Stimulated activated CD8-positive, alpha-beta memory T cell treated with anti-CD3 and anti-CD28 coated beads, Interleukin-12 subunit alpha, Interleukin-12 subunit beta, amount 100 ng/mL, for 4 hours (primary cell): ENCODE results near the gene PON1.

Experiments used
- DNase-seq: peaks from one replicate; pipeline ENCODE4 v3.0.0-alpha.2; 2020; ENCODE audit warnings: low read depth

Gene PON1

DNA sequence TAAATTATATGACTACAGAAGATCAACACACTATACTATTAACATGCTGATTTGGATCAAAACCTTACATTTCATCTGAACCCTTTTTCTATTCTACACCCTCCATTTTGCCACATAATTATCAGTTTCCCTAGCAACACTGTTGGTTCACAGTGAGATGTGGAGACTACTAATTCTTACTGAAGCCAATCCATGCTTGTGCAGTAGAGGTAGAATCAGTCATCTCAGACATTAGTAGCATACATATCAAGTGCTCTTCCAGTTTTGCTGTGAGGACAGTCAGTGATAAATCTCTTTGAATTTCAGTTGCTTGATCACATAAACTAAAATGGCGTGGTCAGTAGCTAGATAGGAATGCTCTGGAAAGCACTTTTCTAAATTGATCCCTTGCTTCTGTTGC is 70.3 kb downstream of the PON1 start:
- DNase-seq, result no peak

DNA sequence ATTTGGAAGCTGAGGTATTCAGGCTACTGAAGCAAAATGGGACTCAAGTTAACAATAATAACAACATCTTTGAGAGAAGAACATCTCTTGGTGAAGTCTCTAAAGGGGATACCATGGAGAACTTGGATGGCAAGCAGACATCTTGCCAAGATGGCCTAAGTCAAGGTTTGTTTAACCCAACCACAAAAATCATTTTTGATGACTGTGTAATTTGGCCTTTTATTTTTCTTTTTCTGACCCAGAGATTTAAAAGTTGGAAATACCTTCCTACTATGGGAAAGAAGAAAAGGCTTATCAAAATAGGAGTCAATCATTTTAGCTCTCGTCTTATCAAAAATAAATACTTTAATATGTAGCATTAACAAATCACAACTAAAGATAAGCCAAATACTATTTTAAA is 72.4 kb downstream of the PON1 start:
- no peak for DNase-seq

DNA sequence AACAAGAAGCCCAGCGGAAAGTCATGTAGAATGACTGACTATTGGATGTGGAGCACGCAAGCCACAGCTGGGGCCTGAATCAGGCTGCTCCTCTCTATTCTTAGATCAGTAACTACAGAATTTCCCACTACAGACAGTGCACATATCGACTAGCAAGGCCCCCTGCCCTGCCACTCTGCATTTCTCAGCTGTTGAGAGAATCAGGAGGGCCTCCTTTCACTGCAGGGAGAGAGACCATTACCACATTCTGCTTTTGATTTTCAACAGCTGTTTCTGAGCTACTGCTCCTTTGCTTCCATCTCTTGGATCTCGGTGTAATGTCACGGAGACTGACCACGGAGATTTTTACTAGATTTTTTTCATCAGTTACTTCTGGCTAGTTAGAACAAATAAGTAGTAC is 73.8 kb downstream of the PON1 start:
- no peak for DNase-seq
